Stimulated activated CD8-positive, alpha-beta memory T cell treated with anti-CD3 and anti-CD28 coated beads, Interleukin-2, amount 100 ng/mL, for 48 hours (primary cell): ENCODE data around the gene MBD2.
A peak's percentile ranks its signal among the peaks of the same experiment; 100 is the strongest.
"Not testable (repeated sequence)": the region's sequence is repeated elsewhere in the genome, so short reads cannot be mapped to it uniquely, and the experiment has no call there.

Experiments used
- DNase-seq, 2 donors: peaks; one replicate each; pipeline ENCODE4 v3.0.0-alpha.2; 2020; ENCODE audit warnings: low read depth in 2 of 2

The MBD2 gene

GRCh38 chr18:54224379-54225014 is at the start of gene MBD2:
MBD2 (minus strand) TSS chr18:54224669; CDS start chr18:54224559, 110 bp downstream.
- DNase-seq = peak; percentile 91 to 94

GRCh38 chr18:54269893-54270844 is 45.7 kb upstream of the MBD2 start:
- peak; percentile 39 to 48 for DNase-seq

- DNase-seq = no peak
These were observed 44.3 kb upstream of the MBD2 start for GRCh38 chr18:54268751-54269150.

GRCh38 chr18:54267701-54268100 is 43.2 kb upstream of the MBD2 start:
- no peak for DNase-seq

GRCh38 chr18:54263904-54264336 is 39.5 kb upstream of the MBD2 start:
- DNase-seq = no peak

GRCh38 chr18:54261894-54262293 is 37.4 kb upstream of the MBD2 start:
- peak; percentile 39 to 57 for DNase-seq

GRCh38 chr18:54260396-54261072 is 36.1 kb upstream of the MBD2 start:
- no peak for DNase-seq

GRCh38 chr18:54257818-54258217 is 33.3 kb upstream of the MBD2 start:
- DNase-seq = not testable (repeated sequence)

- no peak for DNase-seq
These were observed 32.5 kb upstream of the MBD2 start for GRCh38 chr18:54257015-54257414.

GRCh38 chr18:54255141-54255540 is 30.7 kb upstream of the MBD2 start:
- DNase-seq = no peak

GRCh38 chr18:54254265-54254758 is 29.8 kb upstream of the MBD2 start:
- DNase-seq = no peak

- no peak for DNase-seq
These were observed 27.3 kb upstream of the MBD2 start for GRCh38 chr18:54251606-54252390.

- no peak for DNase-seq
These were observed 26.4 kb upstream of the MBD2 start for GRCh38 chr18:54250846-54251261.

GRCh38 chr18:54247511-54248175 is 23.2 kb upstream of the MBD2 start:
- no peak for DNase-seq

GRCh38 chr18:54242327-54242726 is 17.9 kb upstream of the MBD2 start:
- DNase-seq = no peak

- DNase-seq = no peak
These were observed 17.0 kb upstream of the MBD2 start for GRCh38 chr18:54241483-54241882.

GRCh38 chr18:54240629-54241107 is 16.2 kb upstream of the MBD2 start:
- DNase-seq = no peak

GRCh38 chr18:54239601-54240000 is 15.1 kb upstream of the MBD2 start:
- no peak for DNase-seq

- DNase-seq = no peak
These were observed 14.6 kb upstream of the MBD2 start for GRCh38 chr18:54239091-54239490.

- no peak for DNase-seq
These were observed 13.9 kb upstream of the MBD2 start for GRCh38 chr18:54238173-54238936.
